ENCODE measurements around the gene WBP1L. TPM values are rescaled to one million over a fixed set of nuclear protein-coding genes. Genes with fewer than 3 reads are reported as not detected.

Gene WBP1L
- total and polyA plus RNA-seq, 2 of the 13 experiments (the other 11 are each of a cell fraction or from before 2014, with no cell fraction given): 8.3 to 12.3 TPM

- TF ChIP-seq SMYD3 (CRISPR knock-in tag; IDR thresholded peaks at IDR 0.05) (no peak), PCBP1 (IDR thresholded peaks at IDR 0.05; ENCODE audit: borderline replicate concordance, low read depth, low read length) (0 out of 2 replicates have a peak, but pooled peaks have one; percentile 89), HMGXB3 (CRISPR knock-in tag; IDR thresholded peaks at IDR 0.05; ENCODE audit: borderline replicate concordance) (peak; percentile 46; the same call in 1 of the 2 replicates), XRCC5 (optimal IDR thresholded peaks at IDR 0.05; ENCODE audit: low read length) (peak; percentile 53), TBX2 (CRISPR knock-in tag; IDR thresholded peaks at IDR 0.05; ENCODE audit: borderline replicate concordance) (peak; percentile 31; the same call in 1 of the 2 replicates), NFYB (CRISPR knock-in tag; IDR thresholded peaks at IDR 0.05) (peak; percentile 96), ATAD3A (CRISPR knock-in tag; IDR thresholded peaks at IDR 0.05) (no peak), ELF3 (CRISPR knock-in tag; IDR thresholded peaks at IDR 0.05) (peak; percentile 88), ZNF589 (CRISPR knock-in tag; conservative IDR thresholded peaks at IDR 0.05) (no peak), EZH2 (conservative IDR thresholded peaks at IDR 0.05; ENCODE audit: low read depth, low read length) (no peak), ZNF615 (CRISPR knock-in tag; IDR thresholded peaks at IDR 0.05; ENCODE audit: borderline replicate concordance) (0 out of 2 replicates have a peak, but pooled peaks have one; percentile 79), ZNF704 (CRISPR knock-in tag; IDR thresholded peaks at IDR 0.05; ENCODE audit: borderline replicate concordance) (peak; percentile 75; the same call in 1 of the 2 replicates), HOXD1 (CRISPR knock-in tag; IDR thresholded peaks at IDR 0.05) (0 out of 2 replicates have a peak, but pooled peaks have one; percentile 12), HNF4A (CRISPR knock-in tag; IDR thresholded peaks at IDR 0.05) (0 out of 2 replicates have a peak, but pooled peaks have one; percentile 12), ZNF331 (CRISPR knock-in tag; IDR thresholded peaks at IDR 0.05) (peak; percentile 21; the same call in 1 of the 2 replicates), ATF4 (CRISPR knock-in tag; IDR thresholded peaks at IDR 0.05) (0 out of 4 replicates have a peak, but pooled peaks of 1 of the 2 experiments have one; percentile 30), KLF11 (CRISPR knock-in tag; IDR thresholded peaks at IDR 0.05) (0 out of 2 replicates have a peak, but pooled peaks have one; percentile 66)
- TF ChIP-seq, protein P1, sequence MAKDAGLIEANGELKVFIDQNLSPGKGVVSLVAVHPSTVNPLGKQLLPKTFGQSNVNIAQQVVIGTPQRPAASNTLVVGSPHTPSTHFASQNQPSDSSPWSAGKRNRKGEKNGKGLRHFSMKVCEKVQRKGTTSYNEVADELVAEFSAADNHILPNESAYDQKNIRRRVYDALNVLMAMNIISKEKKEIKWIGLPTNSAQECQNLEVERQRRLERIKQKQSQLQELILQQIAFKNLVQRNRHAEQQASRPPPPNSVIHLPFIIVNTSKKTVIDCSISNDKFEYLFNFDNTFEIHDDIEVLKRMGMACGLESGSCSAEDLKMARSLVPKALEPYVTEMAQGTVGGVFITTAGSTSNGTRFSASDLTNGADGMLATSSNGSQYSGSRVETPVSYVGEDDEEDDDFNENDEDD (CRISPR knock-in tag; IDR thresholded peaks at IDR 0.05; ENCODE audit: borderline replicate concordance): peak; percentile 72
- TF ChIP-seq, protein P2, sequence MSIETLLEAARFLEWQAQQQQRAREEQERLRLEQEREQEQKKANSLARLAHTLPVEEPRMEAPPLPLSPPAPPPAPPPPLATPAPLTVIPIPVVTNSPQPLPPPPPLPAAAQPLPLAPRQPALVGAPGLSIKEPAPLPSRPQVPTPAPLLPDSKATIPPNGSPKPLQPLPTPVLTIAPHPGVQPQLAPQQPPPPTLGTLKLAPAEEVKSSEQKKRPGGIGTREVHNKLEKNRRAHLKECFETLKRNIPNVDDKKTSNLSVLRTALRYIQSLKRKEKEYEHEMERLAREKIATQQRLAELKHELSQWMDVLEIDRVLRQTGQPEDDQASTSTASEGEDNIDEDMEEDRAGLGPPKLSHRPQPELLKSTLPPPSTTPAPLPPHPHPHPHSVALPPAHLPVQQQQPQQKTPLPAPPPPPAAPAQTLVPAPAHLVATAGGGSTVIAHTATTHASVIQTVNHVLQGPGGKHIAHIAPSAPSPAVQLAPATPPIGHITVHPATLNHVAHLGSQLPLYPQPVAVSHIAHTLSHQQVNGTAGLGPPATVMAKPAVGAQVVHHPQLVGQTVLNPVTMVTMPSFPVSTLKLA (IDR thresholded peaks at IDR 0.05): 0 out of 2 replicates have a peak, but pooled peaks have one; percentile 14
These were observed at the start of gene WBP1L (continued) for GRCh38 chr10:102743588-102744373.
